Endothelial cell of umbilical vein (primary cell): ENCODE data around the gene CBY3. TPM values are rescaled to one million over a fixed set of nuclear protein-coding genes. Genes with fewer than 3 reads are reported as not detected.

ENCODE experiments used
- BruUV-seq: library from RNA; stranded (reverse); fragments of 400-500 nt; replicated peaks from 2 replicates; lab custom pipeline; 2021; lab: Mats Ljungman, UMichigan
- CTCF ChIA-PET: fragments of 300-600, 350-600 bp; sonication (Branson Sonifier 250); formaldehyde crosslinking; loops from one replicate; lab custom pipeline; 2021; ENCODE audit warnings: antibody characterized with exemption, inconsistent platforms; lab: Charles Lee
- POLR2A ChIA-PET: fragments of 300-600, 350-600 bp; sonication (Branson Sonifier 250); formaldehyde crosslinking; loops from one replicate; lab custom pipeline; 2021; ENCODE audit warnings: antibody characterized with exemption, inconsistent platforms; lab: Charles Lee
- DNase-seq: peaks from one replicate; pipeline ENCODE4 v3.0.0-alpha.2; 2011; ENCODE audit warnings: low read depth, low spot score
- FAIRE-seq: peaks from 2 replicates; lab custom pipeline; 2011; peaks lifted over from hg19 to GRCh38; lab: Jason Lieb, UNC
- H2AFZ ChIP-seq: 2 replicates; pipeline ENCODE4 v1.6.0; 2012; ENCODE audit warnings: low read depth, low read length, control low read depth, inconsistent platforms
- H3K27ac ChIP-seq: 2 replicates; pipeline ENCODE4 v1.5.1; 2011; ENCODE audit warnings: low read depth, mild to moderate bottlenecking, control low read depth, low read length, moderate library complexity; ENCODE audit not compliant: insufficient read depth
- H3K27me3 ChIP-seq, 2 experiments: 2 replicates each; pipeline versions ENCODE4 v1.6.0 to v1.6.1; 2011; ENCODE audit warnings: low read length in 2 of 2, mixed read lengths in 1 of 2; ENCODE audit not compliant: control insufficient read depth in 2 of 2, insufficient read depth in 2 of 2
- H3K36me3 ChIP-seq, 2 experiments: 2 replicates in 1 of 2; 3 replicates in 1 of 2; pipeline ENCODE4 v1.5.1; 2011; ENCODE audit warnings: low read length in 2 of 2, mild to moderate bottlenecking in 1 of 2, moderate library complexity in 1 of 2; ENCODE audit not compliant: control insufficient read depth in 2 of 2, insufficient read depth in 2 of 2; ENCODE audit errors: extremely low read depth in 1 of 2
- H3K4me1 ChIP-seq: 3 replicates; pipeline ENCODE4 v1.5.1; 2011; ENCODE audit warnings: mild to moderate bottlenecking, low read length; ENCODE audit not compliant: control insufficient read depth, insufficient read depth; ENCODE audit errors: extremely low read depth
- H3K4me2 ChIP-seq: 2 replicates; pipeline ENCODE4 v1.6.1; 2011; ENCODE audit warnings: low read length, control low read depth, mixed read lengths; ENCODE audit not compliant: insufficient read depth
- H3K4me3 ChIP-seq, 3 experiments: fragments of 200-600 bp in 1 of 3; sonication (generic), shearing (Covaris generic) in 1 of 3; replicated peaks in 1 of 3; 2 replicates each; pipeline ENCODE4 v1.5.1; 2011 to 2016; ENCODE audit warnings: control low read depth in 3 of 3, low read length in 3 of 3, mild to moderate bottlenecking in 2 of 3, inconsistent platforms in 1 of 3, low read depth in 1 of 3, moderate library complexity in 1 of 3; ENCODE audit not compliant: insufficient read depth in 1 of 3
- H3K79me2 ChIP-seq: 2 replicates; pipeline ENCODE4 v1.6.0; 2012; ENCODE audit warnings: low read length, inconsistent platforms; ENCODE audit not compliant: control insufficient read depth, insufficient read depth
- H3K9ac ChIP-seq: replicated peaks from 2 replicates; pipeline ENCODE3; 2011; ENCODE audit warnings: low read length, control low read depth; ENCODE audit not compliant: insufficient read depth; ENCODE audit errors: extremely low read depth
- H3K9me1 ChIP-seq: replicated peaks from 3 replicates; pipeline ENCODE4 v1.6.0; 2011; ENCODE audit warnings: mild to moderate bottlenecking, low read length; ENCODE audit not compliant: control insufficient read depth, insufficient read depth; ENCODE audit errors: extremely low read depth
- H3K9me3 ChIP-seq: replicated peaks from 2 replicates; pipeline ENCODE4 v1.5.1; 2012; ENCODE audit warnings: low read length, inconsistent platforms; ENCODE audit not compliant: control insufficient read depth, insufficient read depth
- H4K20me1 ChIP-seq: replicated peaks from 2 replicates; pipeline ENCODE3; 2011; ENCODE audit warnings: mild to moderate bottlenecking, low read length; ENCODE audit not compliant: control insufficient read depth, insufficient read depth; ENCODE audit errors: extremely low read depth
- FOS ChIP-seq: IDR thresholded peaks from 2 replicates; pipeline ENCODE4 v1.6.1; 2011; ENCODE audit warnings: mild to moderate bottlenecking, low read length, moderate library complexity, borderline replicate concordance; ENCODE audit not compliant: insufficient read depth
- JUN ChIP-seq: IDR thresholded peaks from 2 replicates; pipeline ENCODE4 v1.6.1; 2011; ENCODE audit warnings: borderline replicate concordance, low read depth; ENCODE audit not compliant: insufficient read length, insufficient read depth
- MYC ChIP-seq: IDR thresholded peaks from one replicate; pipeline ENCODE4 v1.6.1; 2011; ENCODE audit warnings: mild to moderate bottlenecking, low read depth, low read length
- POLR2A ChIP-seq: IDR thresholded peaks from 2 replicates; pipeline ENCODE4 v1.6.1; 2012; ENCODE audit warnings: low read depth, mild to moderate bottlenecking, control low read depth, low read length
- POLR2AphosphoS5 ChIP-seq: IDR thresholded peaks from 2 replicates; pipeline ENCODE4 v1.6.1; 2012; ENCODE audit warnings: low read depth, mild to moderate bottlenecking, control low read depth, low read length, moderate library complexity; ENCODE audit not compliant: insufficient read depth
- dilution Hi-C: fragments of 300-500 bp; cut with MboI; formaldehyde crosslinking; loops from one replicate; pipeline ENCODE4 v1.15.0; 2019; ENCODE audit warnings: low sequenced_read_pairs; ENCODE audit not compliant: extremely low pct_ligation_motif_present
- intact Hi-C: fragments of 100-400 bp; cut with micrococcal nuclease; formaldehyde crosslinking; loops from one replicate; pipeline ENCODE4 v1.10.0; 2022
- polyA plus RNA-seq, 4 experiments: library from polyadenylated mRNA; depleted of rRNA in 3 of 4; stranded (reverse) in 3 of 4; unstranded in 1 of 4; fragments of >200 nt; gene quantifications; 2 replicates each; pipeline versions ENCODE4 v1.2.1 to v1.2.3, GENCODE V29; 2011 to 2012; ENCODE audit warnings: missing spikeins in 1 of 4
- total RNA-seq: library from RNA; stranded (reverse); gene quantifications from 2 replicates; pipeline ENCODE4 v1.2.3, GENCODE V29; 2021
- TF ChIP-seq, protein P1 (sequence below): IDR thresholded peaks from 2 replicates; pipeline ENCODE4 v1.6.1; 2011; ENCODE audit not compliant: insufficient read depth, insufficient read length
- TF ChIP-seq, protein P2 (sequence below), 2 donors: IDR thresholded peaks; 1 replicate in 1 of 2; 2 replicates in 1 of 2; pipeline ENCODE4 v1.5.1; 2011; ENCODE audit warnings: low read length in 2 of 2, mild to moderate bottlenecking in 2 of 2, moderate library complexity in 2 of 2, control low read depth in 1 of 2, inconsistent platforms in 1 of 2, low read depth in 1 of 2; ENCODE audit not compliant: insufficient read depth in 1 of 2; ENCODE audit errors: extremely low read depth in 1 of 2

Gene CBY3
- total and polyA plus RNA-seq, 2 donors (not counting 3 experiments of a cell fraction or from before 2014, with no cell fraction given), result not detected

DNA sequence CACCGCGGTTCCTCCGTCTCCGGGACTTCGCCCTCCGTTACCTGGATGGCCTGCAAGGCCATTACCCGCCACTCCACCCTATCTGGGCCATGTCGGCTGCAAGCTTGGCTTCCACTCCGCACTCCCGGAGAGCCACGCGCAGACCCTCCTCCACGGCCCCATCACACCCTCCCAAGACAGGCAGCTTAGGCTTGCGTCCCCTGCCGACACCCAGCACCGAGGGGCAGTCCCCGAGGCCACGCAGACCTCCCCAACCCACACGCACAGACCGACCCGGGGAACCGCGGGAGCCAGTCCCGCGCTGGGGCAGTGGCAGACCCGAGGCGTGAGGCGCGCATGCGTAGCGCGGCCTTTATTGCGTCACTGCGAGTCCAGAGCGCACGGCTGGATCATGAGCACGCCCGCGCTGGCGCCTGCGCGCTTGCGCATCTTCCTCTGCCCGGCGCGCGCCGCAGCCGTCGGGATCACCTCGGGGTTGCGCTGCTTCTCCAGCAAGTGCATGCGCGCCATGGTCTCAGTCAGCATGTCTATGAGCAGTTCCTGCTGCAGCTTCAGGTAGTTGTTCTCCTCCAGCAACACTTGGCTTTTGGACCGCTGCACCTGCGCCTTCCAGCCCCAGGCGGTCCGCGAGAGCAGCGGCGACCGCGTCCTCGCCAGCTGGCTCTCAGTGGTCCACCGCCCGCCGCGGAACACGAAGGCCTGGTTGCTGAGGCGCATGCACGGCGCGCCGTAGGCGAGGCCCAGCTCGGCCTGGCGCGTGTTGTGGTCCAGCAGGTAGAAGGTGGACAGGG is 2.4 kb downstream of the CBY3 start:
- intact Hi-C loops (loop anchor here (1.0 to 5.0 kb wide), 4 partner anchors 20 to 142 kb away; partner anchors contain the start of genes CANX, HNRNPH1, RUFY1 and SQSTM1), dilution Hi-C loops (no loop called here)
- DNase-seq (peak; percentile 96), FAIRE-seq (peak; percentile 95)
- no peaks in the 10 kb centered on the region for H3K9me3 ChIP-seq
- H2AFZ ChIP-seq, result peak overlapping the region; percentile 81
- no peaks in the 10 kb centered on the region for H3K36me3 ChIP-seq
- H3K4me1 ChIP-seq, result no peaks in the 10 kb centered on the region
- H3K27me3 ChIP-seq, result no peaks in the 10 kb centered on the region
- H3K79me2 ChIP-seq, result peaks cover 5% of the 10 kb centered on the region
- CTCF ChIA-PET, result interaction anchor here (1.6 to 2.3 kb wide), 3 partner anchors 10 to 412 kb away, joined by 3 to 16 read pairs (median 6); no protein-coding TSS in a partner anchor
- H3K9me1 ChIP-seq, result no peaks in the 10 kb centered on the region
- BruUV-seq, result no TSS peak
- H4K20me1 ChIP-seq, result no peaks in the 10 kb centered on the region
- H3K9ac ChIP-seq, result peak overlapping the region; percentile 76
- H3K27ac ChIP-seq, result peak overlapping the region; percentile 35
- H3K4me2 ChIP-seq, result peak overlapping the region; percentile 62
- peak overlapping the region; percentile 62 to 64 (median 63) for H3K4me3 ChIP-seq
- TF ChIP-seq MYC (peak; percentile 10), JUN (no peak), POLR2AphosphoS5 (peak; percentile 95), POLR2A (peak; percentile 98)
- TF ChIP-seq, protein P1, sequence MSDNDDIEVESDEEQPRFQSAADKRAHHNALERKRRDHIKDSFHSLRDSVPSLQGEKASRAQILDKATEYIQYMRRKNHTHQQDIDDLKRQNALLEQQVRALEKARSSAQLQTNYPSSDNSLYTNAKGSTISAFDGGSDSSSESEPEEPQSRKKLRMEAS, result peak; percentile 70
- POLR2A ChIA-PET, result interaction anchor here (1.8 kb wide), 1 partner anchor 55 kb away, joined by 11 read pairs; the partner anchor contains the start of gene HNRNPH1

DNA sequence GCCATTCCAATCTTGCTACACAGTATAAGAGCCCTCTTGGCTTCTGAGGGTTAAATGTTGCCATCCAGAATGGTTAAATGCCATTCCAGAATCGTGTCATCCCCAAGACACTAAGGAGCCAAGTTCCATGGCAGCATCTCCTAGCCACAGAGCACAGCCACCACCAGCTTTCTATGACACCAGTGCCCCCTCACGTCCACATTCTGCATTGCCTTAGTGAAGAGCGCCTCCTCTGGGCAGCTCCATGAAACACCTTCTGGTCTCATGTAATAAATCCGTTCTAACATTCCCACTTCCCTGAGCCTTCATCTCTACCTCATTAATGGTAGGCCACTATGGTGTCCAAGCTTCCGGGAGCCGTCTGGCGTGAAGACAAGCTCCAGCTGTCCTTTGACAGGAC is 12.4 kb downstream of the CBY3 start:
- no peaks in the 10 kb centered on the region for H4K20me1 ChIP-seq
- no peak overlapping the region for H3K9ac ChIP-seq
- no peaks in the 10 kb centered on the region for H3K79me2 ChIP-seq
- H3K4me2 ChIP-seq, result no peak overlapping the region
- H3K4me3 ChIP-seq, result no peak overlapping the region
- no peaks in the 10 kb centered on the region for H3K27me3 ChIP-seq
- CTCF ChIA-PET, result interaction anchor here (0.8 to 1.8 kb wide), 8 partner anchors 8 to 1388 kb away, joined by 4 to 16 read pairs (median 4); partner anchors contain the start of genes CBY3 and HNRNPH1
- H3K4me1 ChIP-seq, result no peaks in the 10 kb centered on the region
- no peaks in the 10 kb centered on the region for H3K9me1 ChIP-seq
- TF ChIP-seq, protein P2, sequence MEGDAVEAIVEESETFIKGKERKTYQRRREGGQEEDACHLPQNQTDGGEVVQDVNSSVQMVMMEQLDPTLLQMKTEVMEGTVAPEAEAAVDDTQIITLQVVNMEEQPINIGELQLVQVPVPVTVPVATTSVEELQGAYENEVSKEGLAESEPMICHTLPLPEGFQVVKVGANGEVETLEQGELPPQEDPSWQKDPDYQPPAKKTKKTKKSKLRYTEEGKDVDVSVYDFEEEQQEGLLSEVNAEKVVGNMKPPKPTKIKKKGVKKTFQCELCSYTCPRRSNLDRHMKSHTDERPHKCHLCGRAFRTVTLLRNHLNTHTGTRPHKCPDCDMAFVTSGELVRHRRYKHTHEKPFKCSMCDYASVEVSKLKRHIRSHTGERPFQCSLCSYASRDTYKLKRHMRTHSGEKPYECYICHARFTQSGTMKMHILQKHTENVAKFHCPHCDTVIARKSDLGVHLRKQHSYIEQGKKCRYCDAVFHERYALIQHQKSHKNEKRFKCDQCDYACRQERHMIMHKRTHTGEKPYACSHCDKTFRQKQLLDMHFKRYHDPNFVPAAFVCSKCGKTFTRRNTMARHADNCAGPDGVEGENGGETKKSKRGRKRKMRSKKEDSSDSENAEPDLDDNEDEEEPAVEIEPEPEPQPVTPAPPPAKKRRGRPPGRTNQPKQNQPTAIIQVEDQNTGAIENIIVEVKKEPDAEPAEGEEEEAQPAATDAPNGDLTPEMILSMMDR (IDR thresholded peaks at IDR 0.05; ENCODE audit: extremely low read depth in 1 of 2, insufficient read depth in 1 of 2, low read depth in 1 of 2, low read length in 2 of 2), result peak; percentile 88 to 89
- TF ChIP-seq JUN, result no peak
- no peak for TF ChIP-seq FOS
- H2AFZ ChIP-seq, result no peak overlapping the region
- no TSS peak for BruUV-seq
- dilution Hi-C loops (no loop called here), intact Hi-C loops (loop anchor here (5.0 to 10.0 kb wide), 2 partner anchors 126 to 501 kb away; partner anchors contain the start of gene LTC4S)
- no peak overlapping the region for H3K27ac ChIP-seq
- DNase-seq, result peak; percentile 59
- H3K9me3 ChIP-seq, result no peaks in the 10 kb centered on the region
- POLR2A ChIA-PET, result interaction anchor here (1.8 kb wide), 1 partner anchor 45 kb away, joined by 6 read pairs; the partner anchor contains the start of gene HNRNPH1
- peaks cover 0 to 5% of the 10 kb centered on the region in 2 experiments for H3K36me3 ChIP-seq
- peak; percentile 73 for FAIRE-seq
